MM.1S (cell line): Measurements from ENCODE around the gene SIRPA.

Experiments
- DNase-seq: peaks from one replicate; pipeline ENCODE4 v3.0.0-alpha.2; 2015
- H2AFZ ChIP-seq: fragments of 300-600 bp; sonication (generic); 2 replicates; pipeline ENCODE4 v1.6.0; 2016; ENCODE audit warnings: antibody characterized with exemption, low read length
- H3F3A ChIP-seq: fragments of 300-600 bp; sonication (generic); 2 replicates; pipeline ENCODE4 v1.6.1; 2016; ENCODE audit warnings: mild to moderate bottlenecking, antibody characterized with exemption, low read length, moderate library complexity, mixed read lengths; ENCODE audit not compliant: insufficient read depth
- H3K27ac ChIP-seq: fragments of 300-600 bp; sonication (generic); 2 replicates; pipeline ENCODE4 v1.5.1; 2016; ENCODE audit warnings: mild to moderate bottlenecking, low read length
- H3K27me3 ChIP-seq: fragments of 300-600 bp; sonication (generic); replicated peaks from 2 replicates; pipeline ENCODE4 v1.6.0; 2016; ENCODE audit warnings: low read length; ENCODE audit not compliant: insufficient read depth
- H3K36me3 ChIP-seq: fragments of 300-600 bp; sonication (generic); replicated peaks from 2 replicates; pipeline ENCODE4 v1.6.1; 2016; ENCODE audit warnings: mild to moderate bottlenecking, low read length, mixed read lengths; ENCODE audit not compliant: insufficient read depth
- H3K4me1 ChIP-seq: fragments of 300-600 bp; sonication (generic); 2 replicates; pipeline ENCODE4 v1.6.1; 2016; ENCODE audit warnings: low read length, mixed read lengths
- H3K4me2 ChIP-seq: fragments of 300-600 bp; sonication (generic); 2 replicates; pipeline ENCODE4 v1.6.0; 2016; ENCODE audit warnings: low read depth, low read length
- H3K4me3 ChIP-seq: fragments of 300-600 bp; sonication (generic); 2 replicates; pipeline ENCODE4 v1.5.1; 2016; ENCODE audit warnings: low read length, mixed read lengths
- H3K79me2 ChIP-seq: fragments of 300-600 bp; sonication (generic); 2 replicates; pipeline ENCODE4 v1.6.1; 2016; ENCODE audit warnings: mixed run types, low read length, mixed read lengths
- H3K9ac ChIP-seq: fragments of 300-600 bp; sonication (generic); 2 replicates; pipeline ENCODE4 v1.6.1; 2016; ENCODE audit warnings: low read length, mixed read lengths
- H3K9me2 ChIP-seq: fragments of 300-600 bp; sonication (generic); replicated peaks from 2 replicates; pipeline ENCODE4 v1.6.1; 2016; ENCODE audit warnings: mild to moderate bottlenecking, low read length, mixed read lengths; ENCODE audit not compliant: insufficient read depth
- H3K9me3 ChIP-seq: fragments of 300-600 bp; sonication (generic); replicated peaks from 2 replicates; pipeline ENCODE4 v1.6.1; 2016; ENCODE audit warnings: mild to moderate bottlenecking, low read length, mixed read lengths; ENCODE audit not compliant: insufficient read depth
- H4K20me1 ChIP-seq: fragments of 300-600 bp; sonication (generic); 2 replicates; pipeline ENCODE4 v1.6.1; 2016; ENCODE audit warnings: mild to moderate bottlenecking, low read length, moderate library complexity, mixed read lengths; ENCODE audit not compliant: insufficient read depth
- EZH2 ChIP-seq: fragments of 300-600 bp; sonication (generic); optimal IDR thresholded peaks from 2 replicates; pipeline ENCODE3; 2017; ENCODE audit warnings: low read depth, mild to moderate bottlenecking, antibody characterized with exemption, low read length, mixed read lengths
- EZH2phosphoT487 ChIP-seq: fragments of 300-600 bp; sonication (generic); IDR thresholded peaks from 2 replicates; pipeline ENCODE4 v1.6.1; 2018; ENCODE audit warnings: antibody characterized with exemption, low read length
- TF ChIP-seq, protein P1 (sequence below): fragments of 300-600 bp; sonication (generic); IDR thresholded peaks from 2 replicates; pipeline ENCODE4 v1.5.1; 2016; ENCODE audit warnings: antibody characterized with exemption, low read length, mixed read lengths

Gene SIRPA

GRCh38 chr20:1893721-1894470, 1.3 kb upstream of the SIRPA start:
- TF ChIP-seq, protein P1, sequence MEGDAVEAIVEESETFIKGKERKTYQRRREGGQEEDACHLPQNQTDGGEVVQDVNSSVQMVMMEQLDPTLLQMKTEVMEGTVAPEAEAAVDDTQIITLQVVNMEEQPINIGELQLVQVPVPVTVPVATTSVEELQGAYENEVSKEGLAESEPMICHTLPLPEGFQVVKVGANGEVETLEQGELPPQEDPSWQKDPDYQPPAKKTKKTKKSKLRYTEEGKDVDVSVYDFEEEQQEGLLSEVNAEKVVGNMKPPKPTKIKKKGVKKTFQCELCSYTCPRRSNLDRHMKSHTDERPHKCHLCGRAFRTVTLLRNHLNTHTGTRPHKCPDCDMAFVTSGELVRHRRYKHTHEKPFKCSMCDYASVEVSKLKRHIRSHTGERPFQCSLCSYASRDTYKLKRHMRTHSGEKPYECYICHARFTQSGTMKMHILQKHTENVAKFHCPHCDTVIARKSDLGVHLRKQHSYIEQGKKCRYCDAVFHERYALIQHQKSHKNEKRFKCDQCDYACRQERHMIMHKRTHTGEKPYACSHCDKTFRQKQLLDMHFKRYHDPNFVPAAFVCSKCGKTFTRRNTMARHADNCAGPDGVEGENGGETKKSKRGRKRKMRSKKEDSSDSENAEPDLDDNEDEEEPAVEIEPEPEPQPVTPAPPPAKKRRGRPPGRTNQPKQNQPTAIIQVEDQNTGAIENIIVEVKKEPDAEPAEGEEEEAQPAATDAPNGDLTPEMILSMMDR: no peak
- no peak for TF ChIP-seq EZH2phosphoT487
- TF ChIP-seq EZH2: no peak
- H3K27ac ChIP-seq: no peak overlapping the region
- H4K20me1 ChIP-seq: no peaks in the 10 kb centered on the region
- peak overlapping the region; percentile 42; the same call in 1 of the 2 replicates for H3K9ac ChIP-seq
- H3K9me2 ChIP-seq: no peaks in the 10 kb centered on the region
- H3F3A ChIP-seq: peaks cover 21% of the 10 kb centered on the region
- H3K36me3 ChIP-seq: no peaks in the 10 kb centered on the region
- peak overlapping the region; percentile 47; the same call in 1 of the 2 replicates for H3K4me2 ChIP-seq
- H2AFZ ChIP-seq: peak overlapping the region; percentile 49; the same call in 1 of the 2 replicates
- no peak for DNase-seq
- H3K9me3 ChIP-seq: no peaks in the 10 kb centered on the region
- H3K4me3 ChIP-seq: peak overlapping the region; percentile 63
- H3K27me3 ChIP-seq: no peaks in the 10 kb centered on the region
- H3K4me1 ChIP-seq: peaks cover 29% of the 10 kb centered on the region
- H3K79me2 ChIP-seq: peaks cover 20% of the 10 kb centered on the region

DNA sequence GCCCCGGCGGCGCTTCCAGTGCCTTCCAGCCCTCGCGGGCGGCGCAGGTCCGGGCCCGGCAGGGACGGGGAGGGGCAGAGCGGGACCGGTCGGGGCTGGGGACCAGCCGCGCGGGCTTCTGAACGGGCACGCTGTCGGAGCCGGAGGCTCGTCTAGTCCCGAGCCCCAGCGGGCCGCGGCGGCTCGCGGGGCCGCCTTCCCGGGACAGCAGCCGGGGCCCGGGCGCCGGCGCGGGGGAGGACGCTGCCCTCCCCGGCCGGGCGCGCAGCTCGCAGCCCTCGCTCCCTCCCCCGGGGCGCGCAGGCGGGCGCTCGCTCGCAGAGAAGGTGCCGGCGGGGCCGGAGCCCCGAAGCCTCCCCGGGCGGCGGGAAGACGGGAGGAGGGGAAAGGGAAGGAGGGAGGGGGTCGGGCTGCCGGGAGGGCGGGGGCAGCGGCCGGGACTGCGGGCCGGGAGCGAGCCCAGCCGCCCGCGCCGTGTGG, 696 bp upstream of the SIRPA start:
- TF ChIP-seq EZH2: no peak
- Histone ChIP-seq H3K4me3 (peak overlapping the region; percentile 63), H3K4me1 (peaks cover 29% of the 10 kb centered on the region), H3K27me3 (no peaks in the 10 kb centered on the region), H3K9me2 (no peaks in the 10 kb centered on the region), H3K36me3 (no peaks in the 10 kb centered on the region), H4K20me1 (no peaks in the 10 kb centered on the region), H3K9ac (peak overlapping the region; percentile 42; the same call in 1 of the 2 replicates), H3K27ac (no peak overlapping the region), H2AFZ (peak overlapping the region; percentile 49; the same call in 1 of the 2 replicates), H3F3A (peaks cover 21% of the 10 kb centered on the region), H3K4me2 (peak overlapping the region; percentile 34; the same call in 1 of the 2 replicates), H3K9me3 (no peaks in the 10 kb centered on the region), H3K79me2 (peaks cover 26% of the 10 kb centered on the region)
- DNase-seq: peak; percentile 58

GRCh38 chr20:1895674-1896483, 672 bp downstream of the SIRPA start:
- H3K79me2 ChIP-seq: peaks cover 36% of the 10 kb centered on the region
- H3K9me2 ChIP-seq: no peaks in the 10 kb centered on the region
- peaks cover 21% of the 10 kb centered on the region for H3F3A ChIP-seq
- peak overlapping the region; percentile 77 for H3K4me2 ChIP-seq
- H3K4me3 ChIP-seq: peak overlapping the region; percentile 80
- peak overlapping the region; percentile 64 for H3K9ac ChIP-seq
- TF ChIP-seq EZH2phosphoT487: no peak
- no peak for TF ChIP-seq EZH2
- TF ChIP-seq, protein P1: no peak
- no peaks in the 10 kb centered on the region for H3K27me3 ChIP-seq
- H4K20me1 ChIP-seq: no peaks in the 10 kb centered on the region
- no peaks in the 10 kb centered on the region for H3K36me3 ChIP-seq
- H3K27ac ChIP-seq: no peak overlapping the region; the same call in 1 of the 2 replicates
- H2AFZ ChIP-seq: peak overlapping the region; percentile 46
- no peak for DNase-seq
- H3K9me3 ChIP-seq: no peaks in the 10 kb centered on the region
- H3K4me1 ChIP-seq: peaks cover 29% of the 10 kb centered on the region
